ENCODE measurements around the gene ZBTB21.

Gene ZBTB21

GRCh38 chr21:42002421-42002958 lies 7.7 kb downstream of the ZBTB21 start:
- TF ChIP-seq ISL1 (CRISPR knock-in tag; IDR thresholded peaks at IDR 0.05) (0 out of 2 replicates have a peak, but pooled peaks have one; percentile 11), TOX (CRISPR knock-in tag; IDR thresholded peaks at IDR 0.05; ENCODE audit: borderline replicate concordance) (no peak)
- ATAC-seq = peak; percentile 92

GRCh38 chr21:42001781-42002180 lies 8.4 kb downstream of the ZBTB21 start:
- TF ChIP-seq ZNF565 (CRISPR knock-in tag; conservative IDR thresholded peaks at IDR 0.05; ENCODE audit: low read depth) (no peak), TCF4 (CRISPR knock-in tag; IDR thresholded peaks at IDR 0.05; ENCODE audit: borderline replicate concordance) (no peak), POU6F1 (CRISPR knock-in tag; IDR thresholded peaks at IDR 0.05; ENCODE audit: borderline replicate concordance, low read depth) (no peak), OSR1 (CRISPR knock-in tag; IDR thresholded peaks at IDR 0.05) (no peak), BACH2 (CRISPR knock-in tag; IDR thresholded peaks at IDR 0.05; ENCODE audit: borderline replicate concordance) (no peak), ZNF70 (CRISPR knock-in tag; IDR thresholded peaks at IDR 0.05) (no peak)
- ATAC-seq = no peak

GRCh38 chr21:42000908-42001307 lies 9.3 kb downstream of the ZBTB21 start:
- TF ChIP-seq ISL1 (CRISPR knock-in tag; IDR thresholded peaks at IDR 0.05) = no peak
- TF ChIP-seq GLIS3 (CRISPR knock-in tag; IDR thresholded peaks at IDR 0.05) = no peak
- no peak for TF ChIP-seq CSRNP3 (CRISPR knock-in tag; IDR thresholded peaks at IDR 0.05)
- no peak for TF ChIP-seq BACH2 (CRISPR knock-in tag; IDR thresholded peaks at IDR 0.05; ENCODE audit: borderline replicate concordance)
- TF ChIP-seq RARB (CRISPR knock-in tag; IDR thresholded peaks at IDR 0.05) = no peak
- TF ChIP-seq ZNF70 (CRISPR knock-in tag; IDR thresholded peaks at IDR 0.05) = no peak
- TF ChIP-seq ARNTL (CRISPR knock-in tag; IDR thresholded peaks at IDR 0.05; ENCODE audit: borderline replicate concordance, low read depth) = no peak
- no peak for TF ChIP-seq ESRRG (CRISPR knock-in tag; IDR thresholded peaks at IDR 0.05)
- TF ChIP-seq TCF4 (CRISPR knock-in tag; IDR thresholded peaks at IDR 0.05; ENCODE audit: borderline replicate concordance) = no peak
- no peak for TF ChIP-seq TSHZ2 (CRISPR knock-in tag; IDR thresholded peaks at IDR 0.05)
- no peak for TF ChIP-seq CREB5 (CRISPR knock-in tag; IDR thresholded peaks at IDR 0.05; ENCODE audit: low read depth)
- TF ChIP-seq ZNF8 (CRISPR knock-in tag; IDR thresholded peaks at IDR 0.05) = no peak
- TF ChIP-seq ZNF565 (CRISPR knock-in tag; conservative IDR thresholded peaks at IDR 0.05; ENCODE audit: low read depth) = no peak
- TF ChIP-seq ZC3H10 (CRISPR knock-in tag; IDR thresholded peaks at IDR 0.05) = no peak
- no peak for TF ChIP-seq PPARA (CRISPR knock-in tag; IDR thresholded peaks at IDR 0.05; ENCODE audit: borderline replicate concordance)
- no peak for TF ChIP-seq SNAI2 (CRISPR knock-in tag; IDR thresholded peaks at IDR 0.05)
- no peak for TF ChIP-seq OSR1 (CRISPR knock-in tag; IDR thresholded peaks at IDR 0.05)
- no peak for ATAC-seq

GRCh38 chr21:41997657-41998056 lies 12.5 kb downstream of the ZBTB21 start:
- ATAC-seq = no peak
- no peak for TF ChIP-seq SNAI2 (CRISPR knock-in tag; IDR thresholded peaks at IDR 0.05)
- no peak for TF ChIP-seq PPARA (CRISPR knock-in tag; IDR thresholded peaks at IDR 0.05; ENCODE audit: borderline replicate concordance)
- TF ChIP-seq PATZ1 (CRISPR knock-in tag; IDR thresholded peaks at IDR 0.05; ENCODE audit: borderline replicate concordance) = no peak
- no peak for TF ChIP-seq TOX (CRISPR knock-in tag; IDR thresholded peaks at IDR 0.05; ENCODE audit: borderline replicate concordance)
- TF ChIP-seq CSRNP3 (CRISPR knock-in tag; IDR thresholded peaks at IDR 0.05) = no peak
- no peak for TF ChIP-seq ARNTL (CRISPR knock-in tag; IDR thresholded peaks at IDR 0.05; ENCODE audit: borderline replicate concordance, low read depth)
- no peak for TF ChIP-seq ZNF565 (CRISPR knock-in tag; conservative IDR thresholded peaks at IDR 0.05; ENCODE audit: low read depth)
- no peak for TF ChIP-seq ISL1 (CRISPR knock-in tag; IDR thresholded peaks at IDR 0.05)
- no peak for TF ChIP-seq ZFP30 (CRISPR knock-in tag; IDR thresholded peaks at IDR 0.05)
- TF ChIP-seq ZFP3 (CRISPR knock-in tag; IDR thresholded peaks at IDR 0.05) = no peak
- no peak for TF ChIP-seq TSHZ2 (CRISPR knock-in tag; IDR thresholded peaks at IDR 0.05)
